Activated CD8-positive, alpha-beta memory T cell treated with anti-CD3 and anti-CD28 coated beads, Interleukin-2, amount 50 U/mL, for 1 hour (primary cell): Measurements from ENCODE around the gene DNAL1.
"Not testable (repeated sequence)": the region's sequence is repeated elsewhere in the genome, so short reads cannot be mapped to it uniquely, and the experiment has no call there.

Experiments used
- DNase-seq: peaks from one replicate; pipeline ENCODE4 v3.0.0-alpha.2; 2020; ENCODE audit errors: extremely low read depth

The DNAL1 gene

DNA sequence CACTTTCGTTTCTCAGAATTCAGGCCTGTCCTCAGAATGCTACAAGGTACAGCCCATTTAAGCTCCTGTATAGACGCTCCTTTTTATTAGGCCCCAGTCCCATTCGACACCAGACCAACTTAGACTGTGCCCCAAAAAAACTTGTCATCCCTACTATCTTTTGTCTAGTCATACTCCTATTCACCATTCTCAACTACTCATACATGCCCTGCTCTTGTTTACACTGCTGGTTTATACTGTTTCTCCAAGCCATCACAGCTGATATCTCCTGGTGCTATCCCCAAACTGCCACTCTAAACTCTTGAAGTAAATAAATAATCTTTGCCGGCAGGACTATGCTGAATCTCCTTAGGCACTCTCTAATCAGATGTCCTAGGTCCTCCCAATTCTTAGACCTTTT lies 63.3 kb downstream of the DNAL1 start:
- DNase-seq = not testable (repeated sequence)

DNA sequence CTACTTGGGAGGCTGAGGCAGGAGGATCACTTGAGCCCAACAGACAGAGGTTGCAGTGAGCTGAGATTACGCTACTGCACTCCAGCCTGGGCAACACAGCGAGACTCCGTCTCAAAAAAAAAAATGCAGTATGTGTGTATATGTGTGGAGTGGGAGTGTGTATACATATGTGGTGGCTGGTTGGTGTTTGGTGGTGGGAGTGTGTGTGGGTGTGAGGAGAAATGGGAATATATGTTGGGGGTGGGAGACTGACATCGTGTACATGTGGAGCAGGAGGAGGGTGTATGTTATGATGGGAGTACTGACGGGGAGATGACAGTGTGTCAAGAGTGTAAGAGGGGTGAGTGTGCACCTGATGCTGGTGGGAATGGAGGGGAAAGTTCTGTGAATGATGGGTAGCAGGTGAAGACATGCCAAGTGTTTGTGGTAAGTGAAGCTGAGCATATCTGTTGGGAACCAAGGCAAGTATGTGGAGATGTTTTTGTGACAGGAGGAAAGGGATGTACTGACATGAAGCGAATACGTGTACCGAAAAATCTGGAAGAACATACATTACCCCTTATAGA lies 65.2 kb downstream of the DNAL1 start:
- no peak for DNase-seq

DNA sequence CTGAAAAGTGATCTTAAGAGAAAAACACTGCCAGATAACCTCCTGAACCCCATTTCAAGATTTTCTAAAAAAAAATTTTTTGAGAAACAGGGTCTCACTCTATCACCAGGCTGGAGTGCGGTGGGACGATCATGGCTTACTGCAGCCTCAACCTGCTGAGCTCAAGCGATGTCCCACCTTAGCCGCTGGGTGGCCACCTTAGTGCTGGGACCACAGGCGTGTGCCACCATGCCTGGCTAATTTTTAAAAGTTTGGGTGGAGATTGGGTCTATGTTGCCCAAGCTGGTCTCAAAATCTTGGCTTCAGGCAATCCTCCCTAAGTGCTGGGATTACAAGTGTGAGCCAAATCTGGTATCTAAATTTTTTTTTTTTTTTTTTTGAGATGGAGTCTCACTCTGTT lies 66.0 kb downstream of the DNAL1 start:
- no peak for DNase-seq

DNA sequence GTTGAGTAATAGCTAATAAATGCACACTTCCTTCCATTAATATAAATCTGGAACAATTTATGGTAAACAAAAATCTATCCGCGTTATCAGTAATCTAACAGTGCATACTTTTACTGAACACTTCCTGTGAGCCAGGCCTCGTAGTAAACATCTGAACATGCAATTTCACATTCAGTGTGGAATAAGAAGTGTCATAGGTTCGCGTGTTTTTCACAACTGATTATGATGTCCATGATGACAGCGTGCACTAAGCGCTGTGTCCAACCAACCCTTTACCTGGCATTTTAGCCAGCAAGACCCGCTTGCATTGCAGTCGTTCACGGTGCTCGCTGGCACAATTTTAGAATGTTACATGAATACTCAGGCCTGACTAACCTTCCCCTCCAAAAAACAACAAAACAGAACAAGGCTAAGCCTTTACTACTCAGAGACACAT lies 67.3 kb downstream of the DNAL1 start:
- no peak for DNase-seq

DNA sequence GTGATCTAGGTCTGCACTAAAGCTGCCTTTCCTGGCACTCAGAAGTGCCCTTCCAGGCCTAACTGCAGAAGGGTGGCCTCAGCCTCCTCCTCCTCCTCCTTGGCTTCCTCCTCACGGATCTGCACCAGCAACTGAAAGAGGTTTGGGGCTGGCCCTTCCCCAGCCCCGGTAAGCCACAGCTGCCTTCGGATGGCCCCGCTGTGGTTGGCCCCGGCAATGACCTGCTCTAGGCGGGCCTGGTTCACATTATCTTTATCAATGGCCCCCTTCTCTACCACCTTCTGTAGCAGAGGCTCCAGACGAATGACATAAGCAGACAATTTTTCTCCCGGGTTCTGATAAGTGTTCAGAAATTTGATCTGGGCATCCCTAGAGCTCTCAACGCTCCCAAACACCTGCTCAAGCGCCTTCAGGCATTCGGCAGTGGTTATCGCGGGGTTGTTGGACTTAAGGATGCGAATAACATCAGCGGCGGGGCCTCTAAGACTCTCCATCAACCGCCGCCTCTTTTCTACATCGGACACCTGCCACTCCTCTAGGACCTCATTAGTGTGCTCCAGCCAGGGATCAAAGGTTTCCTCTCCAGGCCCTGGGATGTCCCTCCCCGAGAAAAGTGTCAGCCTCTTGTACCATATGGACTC lies 67.9 kb downstream of the DNAL1 start:
- DNase-seq = no peak

DNA sequence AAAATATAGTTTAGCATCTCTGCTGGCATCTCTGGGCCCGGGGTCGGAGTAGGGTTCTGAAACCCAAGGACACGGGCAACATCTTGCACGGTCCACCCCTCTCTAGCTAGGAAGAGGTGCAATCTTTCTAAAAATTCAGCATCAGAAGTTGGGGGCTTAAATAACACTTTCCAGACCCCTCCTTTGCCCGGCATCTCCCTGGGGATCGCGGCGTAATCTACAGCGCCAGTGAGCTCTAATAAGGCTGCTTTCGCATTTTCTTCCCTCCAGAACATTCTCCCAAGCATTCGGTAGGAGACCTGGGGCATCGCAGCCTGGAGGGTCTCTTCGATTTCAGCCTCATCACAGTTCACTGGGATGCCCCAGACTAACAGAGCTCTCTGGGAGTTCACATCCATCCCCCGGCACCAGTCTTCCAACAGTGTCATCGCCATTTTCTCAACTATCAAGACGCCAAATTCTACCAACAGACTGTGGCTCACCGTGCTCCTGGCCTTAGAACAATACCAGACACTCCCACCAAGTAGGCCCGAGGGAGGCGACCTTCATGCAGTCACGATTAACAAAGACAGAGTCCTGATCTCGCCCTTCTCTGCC lies 68.5 kb downstream of the DNAL1 start:
- DNase-seq = no peak

DNA sequence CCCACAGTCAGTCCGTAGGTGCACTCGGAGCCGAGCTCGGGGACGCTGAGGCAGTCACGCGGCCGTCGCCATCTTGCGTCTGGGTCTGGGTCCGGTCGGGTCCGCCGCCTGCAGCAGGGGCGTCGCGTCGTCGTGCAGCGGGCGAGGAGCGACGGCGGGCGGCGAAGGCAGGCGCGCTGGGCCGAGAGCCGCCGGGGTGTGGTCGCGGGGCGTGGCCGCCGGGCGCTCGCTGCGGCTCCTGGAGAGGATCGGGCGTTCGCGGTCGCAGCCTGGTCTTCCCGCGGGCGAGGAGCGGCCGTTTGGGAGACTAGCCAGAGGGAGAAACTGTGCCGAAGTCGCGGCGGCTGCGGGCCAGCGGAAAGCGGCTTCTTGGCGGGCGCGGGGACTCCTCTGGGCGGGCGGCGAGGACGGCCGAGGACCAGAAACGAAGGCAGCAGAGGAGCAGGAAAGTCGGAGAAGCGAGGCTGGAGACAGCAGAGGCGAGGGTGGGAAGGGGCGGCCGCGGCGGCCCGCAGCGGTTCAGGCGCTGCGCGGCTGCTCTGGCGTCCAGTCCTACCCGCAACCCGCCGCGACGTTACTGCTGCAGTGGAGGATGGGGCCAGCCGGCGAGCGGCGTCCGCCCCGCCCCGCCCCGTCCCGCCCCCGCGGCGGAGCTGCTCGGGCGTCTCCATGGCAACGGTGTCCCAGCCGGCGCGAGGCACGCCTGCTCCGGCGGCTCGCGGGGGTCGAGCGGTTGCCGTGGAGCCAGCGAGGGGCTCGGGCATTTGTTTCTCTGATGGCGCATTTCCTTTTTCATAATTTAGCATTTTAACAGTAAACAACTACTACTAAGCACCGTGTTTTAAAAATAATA lies 69.2 kb downstream of the DNAL1 start, which contains the start of gene PNMA1:
PNMA1 (minus strand) TSS at position 582 of the 853 bp plus-strand sequence. CDS start 745 bp downstream, outside the sequence.
- DNase-seq = peak; percentile 72

DNA sequence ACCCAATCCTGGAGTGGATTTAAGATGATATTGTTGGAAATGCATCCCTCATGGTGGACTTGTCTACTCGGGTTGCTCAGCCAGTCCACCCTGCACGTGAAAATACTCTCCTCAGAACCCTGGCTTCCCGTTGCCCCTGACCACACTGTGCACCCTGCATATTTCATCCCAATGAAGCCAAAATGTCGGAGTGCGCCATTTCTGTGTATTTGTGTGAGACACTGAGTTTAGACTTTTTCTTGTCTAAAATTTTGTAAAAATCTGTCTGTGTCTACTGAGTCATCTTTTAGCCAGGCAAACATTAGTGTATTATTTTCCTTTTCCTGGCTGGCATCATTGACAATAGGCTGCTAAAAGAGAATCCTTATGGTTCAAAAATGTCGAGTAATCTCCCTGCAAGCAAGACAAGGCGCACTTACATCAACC lies 69.9 kb downstream of the DNAL1 start:
- DNase-seq = no peak

DNA sequence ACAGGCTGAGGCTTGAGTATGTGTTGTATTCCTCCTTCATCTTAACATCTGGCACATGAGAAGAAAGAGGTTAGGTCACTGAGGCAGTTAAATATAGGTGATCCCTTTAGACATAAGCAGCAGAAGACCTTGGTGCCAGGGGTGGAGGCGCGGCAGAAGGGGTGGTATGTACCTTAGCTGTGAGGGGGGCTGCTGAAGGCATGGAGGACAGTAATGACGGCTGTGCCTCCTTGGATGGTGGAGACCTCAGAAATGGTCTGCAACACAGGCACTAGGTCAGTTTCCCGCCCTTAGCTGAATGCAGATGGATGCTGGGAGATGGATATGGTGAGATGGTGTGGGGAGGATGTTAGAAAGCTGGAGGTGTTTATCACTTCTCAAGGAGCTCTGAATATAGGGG lies 70.9 kb downstream of the DNAL1 start:
- DNase-seq = no peak

DNA sequence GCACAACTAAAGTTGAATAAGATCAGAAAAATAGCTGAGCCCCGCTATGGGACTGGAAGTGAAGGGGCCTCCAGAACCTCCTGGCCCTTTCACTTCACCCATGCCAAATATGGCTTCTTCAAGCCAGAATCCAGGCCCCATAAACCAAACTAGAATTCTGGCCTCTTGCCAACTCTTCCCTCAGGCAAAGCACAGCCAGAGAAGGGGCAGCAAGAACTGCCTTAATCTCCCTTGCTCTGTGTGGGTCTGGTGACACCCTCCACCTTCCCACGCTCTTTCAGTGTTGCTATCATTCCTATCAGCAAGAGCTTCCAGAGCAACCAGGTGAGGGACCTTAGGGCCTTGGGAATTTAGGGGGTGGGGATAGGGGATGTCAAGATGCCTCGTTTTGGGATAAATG lies 72.5 kb downstream of the DNAL1 start:
- DNase-seq = no peak

DNA sequence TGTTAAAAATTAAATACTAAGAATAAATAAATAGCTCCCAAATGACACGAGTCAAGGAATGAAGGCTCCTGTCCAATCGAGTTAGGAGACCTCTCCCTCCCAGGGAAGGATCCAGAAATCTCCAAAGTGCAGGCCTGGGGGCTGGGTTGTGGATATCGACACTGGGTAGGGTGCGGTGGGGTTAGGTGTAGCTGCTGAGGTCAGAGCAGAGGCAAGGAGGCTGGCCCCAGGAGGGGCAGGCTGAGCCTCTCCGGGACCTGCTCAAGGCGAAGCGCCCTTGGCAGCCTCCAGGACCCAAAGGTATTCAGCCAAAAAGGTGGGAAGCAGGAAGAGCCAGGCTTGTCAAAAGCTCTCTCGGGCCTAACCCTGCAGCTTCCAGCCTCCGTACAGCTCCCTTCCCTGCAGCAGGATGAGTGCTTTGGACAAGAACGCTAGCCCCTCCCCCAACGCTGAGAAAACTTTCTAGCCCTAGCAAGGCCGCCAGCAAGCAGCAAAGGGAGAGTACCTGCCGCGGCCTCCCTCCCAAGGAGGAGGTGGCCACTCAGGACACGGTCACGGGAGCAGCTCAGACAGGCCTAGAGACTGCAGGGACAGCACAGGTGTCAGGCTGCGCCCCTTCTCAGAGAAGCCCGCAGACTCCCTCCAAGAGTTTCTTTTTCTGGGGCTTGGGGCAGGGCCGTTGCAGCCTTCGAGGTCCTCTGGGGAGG lies 73.1 kb downstream of the DNAL1 start:
- no peak for DNase-seq

DNA sequence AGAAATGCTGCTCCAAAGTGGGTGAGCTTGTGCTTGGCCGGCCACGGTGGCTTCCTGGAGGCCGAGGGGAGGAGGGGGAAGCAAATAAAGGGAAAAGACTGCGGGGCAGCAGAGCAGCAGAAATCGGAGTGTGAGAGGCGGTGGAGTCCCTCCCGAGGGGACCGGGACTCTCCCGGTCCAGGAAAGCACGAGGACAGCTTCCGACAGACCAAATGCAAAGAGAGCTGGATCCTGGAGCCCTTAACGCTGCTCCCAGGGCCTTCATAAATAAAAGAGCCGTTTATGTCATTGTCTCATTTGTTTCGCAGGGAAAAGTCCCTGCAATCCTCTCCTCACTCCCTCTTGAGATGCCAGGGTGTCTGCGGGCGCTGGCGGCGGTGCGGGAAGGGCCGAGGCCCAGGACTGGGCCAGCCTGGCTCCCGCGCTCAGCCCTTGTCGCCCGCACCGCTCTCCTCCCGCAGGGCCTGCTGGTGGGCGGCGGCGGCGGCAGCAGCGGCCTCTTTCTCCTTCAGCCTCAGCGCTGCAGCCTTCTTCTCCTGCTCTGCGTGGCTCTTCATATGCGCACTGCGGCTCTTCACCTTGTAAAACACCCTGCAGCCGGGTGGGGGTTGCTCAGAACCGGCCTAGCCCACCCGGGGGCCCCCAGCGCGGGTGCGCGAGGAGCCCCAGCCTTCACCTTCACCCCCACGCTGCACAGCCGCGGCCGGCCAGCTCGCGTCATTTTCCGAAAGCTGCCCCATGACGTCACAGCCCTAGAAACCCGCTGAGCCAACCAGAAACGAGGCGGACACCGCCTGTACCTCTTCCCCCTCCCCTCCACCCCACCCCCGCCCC lies 73.8 kb downstream of the DNAL1 start:
- DNase-seq = no peak

DNA sequence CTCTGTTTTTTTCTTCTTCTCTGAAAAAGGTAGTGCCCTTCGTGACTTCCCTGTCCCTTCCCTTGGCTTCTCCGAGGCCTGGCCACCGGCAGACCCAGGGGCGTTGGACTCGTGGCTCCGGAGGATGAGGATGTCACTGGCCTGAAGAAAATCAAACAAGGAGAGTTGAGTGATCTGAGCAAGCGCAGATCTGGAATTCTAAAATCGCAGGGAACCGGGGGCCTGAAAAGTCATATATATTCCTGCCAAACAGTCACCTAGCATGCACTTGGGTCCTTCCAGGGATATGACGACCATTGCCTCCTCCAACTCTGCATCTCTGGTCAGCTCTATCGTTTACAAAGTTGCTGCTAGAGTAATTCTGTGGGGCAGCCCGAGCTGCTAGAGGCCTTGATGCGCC lies 74.6 kb downstream of the DNAL1 start:
- DNase-seq = no peak

DNA sequence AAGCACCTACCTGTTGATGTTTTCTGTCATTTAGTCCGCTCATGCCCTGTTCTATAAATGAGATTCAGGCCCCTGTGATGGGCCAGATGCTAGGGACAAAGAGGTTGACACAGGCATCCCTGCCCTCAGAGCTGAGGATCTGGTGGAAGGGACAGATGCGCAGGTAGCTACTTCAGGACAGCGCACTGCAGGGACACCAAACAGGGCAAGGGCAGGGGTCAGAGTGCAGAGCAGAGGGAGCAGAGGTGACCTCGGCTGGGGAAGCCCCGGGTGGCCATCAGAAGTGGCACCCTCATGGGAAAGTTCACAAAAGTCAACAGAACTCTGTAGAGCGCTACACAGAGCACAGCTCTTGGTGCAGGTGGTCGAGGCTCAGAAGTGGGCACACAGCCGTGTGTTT lies 75.0 kb downstream of the DNAL1 start:
- no peak for DNase-seq

DNA sequence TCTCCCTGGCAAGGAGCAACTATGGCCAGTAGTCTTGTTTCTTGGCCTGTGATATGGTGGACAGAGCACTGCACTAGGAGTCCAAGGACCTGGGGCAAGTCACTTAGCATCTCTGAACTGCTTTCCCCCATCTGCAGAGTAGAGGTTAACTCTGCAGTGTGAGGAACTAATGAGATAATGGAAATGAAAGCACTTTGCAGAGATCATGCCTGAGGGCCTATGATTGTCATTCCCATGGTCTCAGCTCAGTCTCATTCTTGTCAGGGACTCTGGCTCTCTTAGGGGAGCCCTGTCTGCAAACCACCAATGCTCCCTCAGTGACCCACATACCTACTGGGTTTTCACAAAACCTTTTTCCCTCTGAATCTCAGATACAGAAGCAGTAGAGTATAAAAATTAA lies 75.8 kb downstream of the DNAL1 start:
- no peak for DNase-seq

DNA sequence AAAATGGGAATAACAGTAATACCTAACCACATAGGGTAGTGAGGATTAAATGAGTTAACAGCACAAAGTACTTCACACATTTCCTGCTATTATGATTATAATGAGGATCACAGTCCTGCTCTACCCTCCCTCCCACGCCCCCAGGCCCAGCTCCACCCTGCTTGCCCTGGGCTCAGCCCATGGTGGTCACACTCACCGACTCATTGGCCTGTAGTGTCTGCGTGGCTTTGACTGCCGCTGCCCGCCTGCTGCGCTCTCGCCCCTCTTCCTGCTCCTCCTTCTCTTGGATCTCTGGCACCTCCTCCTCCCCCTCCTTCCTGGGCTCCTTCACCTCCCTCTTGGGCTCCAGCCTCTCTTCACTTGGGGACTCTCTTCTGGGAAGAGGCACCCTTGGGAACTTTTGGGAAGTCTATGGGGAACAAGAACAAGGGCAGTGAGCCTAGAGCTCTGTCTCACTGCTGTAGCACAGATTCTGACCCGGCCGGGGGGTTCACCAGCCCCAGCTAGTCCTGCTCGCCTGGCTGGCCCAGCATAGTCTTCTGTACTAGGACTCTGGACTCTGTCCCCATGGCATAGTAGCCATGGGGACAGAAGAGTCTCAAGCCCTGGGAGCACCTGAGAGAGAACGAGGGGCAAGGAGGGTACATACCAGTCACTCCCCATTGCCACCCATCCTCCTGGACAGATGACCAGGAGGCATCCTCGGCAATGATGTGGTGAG lies 76.5 kb downstream of the DNAL1 start:
- no peak for DNase-seq

DNA sequence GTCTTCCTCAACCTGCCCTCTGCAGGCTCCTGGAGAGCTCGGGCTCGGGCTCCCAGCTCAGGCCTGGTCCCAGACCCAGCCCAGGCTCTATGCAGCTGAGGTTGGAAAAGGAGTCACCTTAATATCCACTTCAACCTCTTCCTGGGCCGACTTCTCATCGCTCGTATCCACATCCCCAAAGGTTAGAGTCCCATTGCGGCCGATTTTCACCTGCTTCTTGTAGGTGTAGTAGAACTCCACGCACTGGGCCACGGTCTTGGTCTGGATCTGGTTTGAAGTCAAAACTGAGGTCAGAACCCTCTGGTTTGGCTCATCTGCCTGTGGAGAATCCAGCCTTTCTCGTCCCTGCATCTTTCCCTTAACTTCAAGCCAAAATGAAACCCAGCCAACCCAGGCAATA lies 77.8 kb downstream of the DNAL1 start:
- no peak for DNase-seq

DNA sequence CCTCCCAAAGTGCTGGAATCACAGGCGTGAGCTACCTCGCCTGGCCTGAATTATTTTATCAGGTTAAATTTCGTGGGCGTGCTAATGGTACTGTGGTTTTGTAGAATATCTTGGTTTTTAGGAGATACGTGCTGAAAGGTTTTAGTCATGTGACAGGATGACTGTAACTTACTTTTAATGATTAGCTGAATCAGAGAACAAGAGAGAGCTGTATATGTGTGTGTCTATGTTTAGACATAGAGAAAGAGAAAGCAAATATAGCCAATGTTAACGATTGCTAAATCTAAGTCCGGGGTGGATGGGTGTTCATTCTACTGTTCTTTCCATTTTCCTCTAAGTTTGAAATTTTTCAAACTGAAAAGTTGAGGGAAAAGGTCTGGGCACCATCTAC lies 78.6 kb downstream of the DNAL1 start:
- no peak for DNase-seq

DNA sequence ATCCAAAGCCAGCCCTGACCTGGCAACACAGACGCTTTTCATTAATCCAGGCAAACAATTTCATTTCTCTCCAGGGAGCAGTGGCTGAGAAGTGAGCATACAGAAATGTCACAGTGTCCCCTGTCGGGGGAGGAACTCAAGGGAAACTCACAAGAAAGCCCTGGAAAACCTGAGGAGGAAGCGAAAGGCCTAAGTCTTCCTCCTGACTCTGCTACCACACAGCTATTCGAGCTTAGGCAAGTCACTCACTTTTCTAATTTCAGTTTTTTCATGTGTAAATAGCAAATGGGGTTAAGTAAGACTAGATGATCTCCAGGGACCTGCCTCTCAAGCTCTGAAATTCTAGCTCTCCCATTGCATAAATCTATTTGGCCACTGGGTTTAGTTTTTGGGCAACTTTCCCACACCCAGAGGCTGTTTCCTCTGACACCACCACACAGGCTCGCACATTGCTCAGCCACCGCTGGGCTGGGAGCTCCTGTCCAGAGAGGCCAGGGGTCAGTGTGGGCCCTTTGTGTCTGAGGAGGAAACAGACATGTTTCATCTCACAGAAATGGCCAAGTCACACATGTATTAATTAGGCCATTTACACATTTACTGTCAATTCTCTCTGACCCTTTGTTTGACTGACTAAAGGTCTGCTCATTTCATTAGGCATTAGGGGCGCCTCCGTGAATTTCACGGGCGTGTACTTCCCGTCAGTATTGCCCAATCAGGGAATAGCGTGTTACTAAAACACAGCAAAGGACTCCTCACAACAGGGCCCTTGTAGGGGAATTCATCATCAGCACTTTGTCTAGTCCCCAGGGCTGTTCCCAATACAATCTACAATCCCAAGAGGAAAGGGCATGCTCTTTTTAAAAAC lies 79.2 kb downstream of the DNAL1 start:
- no peak for DNase-seq
